Lower leg skin (tissue), 4 donors: ENCODE data around the gene MAP3K14. TPM values are rescaled to one million over a fixed set of nuclear protein-coding genes. Genes with fewer than 3 reads are reported as not detected.

Experiments
- DNase-seq, 2 donors: peaks; one replicate each; pipeline ENCODE4 v3.0.0-alpha.2; 2019; ENCODE audit warnings: low spot score in 2 of 2
- H3K4me3 ChIP-seq: fragments of 200-600 bp; sonication (generic); 2 replicates; pipeline ENCODE4 v1.5.1; 2017; ENCODE audit warnings: mild to moderate bottlenecking, low read depth; ENCODE audit not compliant: poor library complexity, severe bottlenecking
- POLR2A ChIP-seq, 2 donors: fragments of 450-650 bp; IDR thresholded peaks; one replicate each; pipeline ENCODE4 v1.6.1; 2016 to 2017; ENCODE audit warnings: antibody characterized with exemption in 2 of 2, mild to moderate bottlenecking in 1 of 2, moderate library complexity in 1 of 2
- WGBS, 2 donors: methylation state at CpG; one replicate each; pipeline ENCODE4 v1.1.5; 2018; 5-methylcytosine and 5-hydroxymethylcytosine counted together
- intact Hi-C: fragments of 100-400 bp; cut with DNase I; formaldehyde crosslinking; loops from one replicate; pipeline ENCODE4 v1.15.0; 2023; ENCODE audit warnings: low total_unique reads
- total RNA-seq, 4 donors: library from RNA; depleted of rRNA; stranded (reverse); fragments of >200 nt; gene quantifications; one replicate each; pipeline ENCODE4 v1.1.0, GENCODE V29; 2016
- TF ChIP-seq, protein P1 (sequence below), 3 donors: fragments of 450-650 bp; IDR thresholded peaks; one replicate each; pipeline ENCODE4 v1.5.1; 2016; ENCODE audit warnings: antibody characterized with exemption in 3 of 3, mild to moderate bottlenecking in 3 of 3, moderate library complexity in 2 of 3

MAP3K14 gene
- total RNA-seq, 4 donors from 2014 or later = 8.1 to 13.0 (median 11.0) TPM

DNA sequence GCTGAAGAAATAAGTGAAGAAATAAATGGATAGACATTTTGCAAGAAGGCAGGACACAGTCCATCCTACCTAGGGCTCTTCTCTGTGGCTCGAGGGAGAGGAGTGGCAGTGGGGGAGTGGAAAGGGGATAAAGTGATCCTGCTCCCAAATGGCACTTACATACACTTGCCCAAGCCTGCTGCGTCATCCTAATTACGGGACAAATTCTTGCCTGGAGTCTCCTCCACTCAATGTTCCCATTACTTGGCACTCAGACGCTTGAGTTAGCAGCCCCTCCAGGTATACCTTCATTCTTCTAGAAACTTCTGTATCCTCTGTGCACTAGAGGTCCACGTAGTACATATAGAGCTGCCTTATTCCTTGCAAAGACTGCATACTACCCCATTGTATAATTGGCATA is 15.7 kb upstream of the MAP3K14 start:
- intact Hi-C loops = no loop called here
- DNase-seq = no peak
- 88 to 92% methylated on average over 5 of the region's 5 CpGs for WGBS, 2 donors
- H3K4me3 ChIP-seq = no peak overlapping the region
- no peak for TF ChIP-seq POLR2A (IDR thresholded peaks at IDR 0.05)
- TF ChIP-seq, protein P1, sequence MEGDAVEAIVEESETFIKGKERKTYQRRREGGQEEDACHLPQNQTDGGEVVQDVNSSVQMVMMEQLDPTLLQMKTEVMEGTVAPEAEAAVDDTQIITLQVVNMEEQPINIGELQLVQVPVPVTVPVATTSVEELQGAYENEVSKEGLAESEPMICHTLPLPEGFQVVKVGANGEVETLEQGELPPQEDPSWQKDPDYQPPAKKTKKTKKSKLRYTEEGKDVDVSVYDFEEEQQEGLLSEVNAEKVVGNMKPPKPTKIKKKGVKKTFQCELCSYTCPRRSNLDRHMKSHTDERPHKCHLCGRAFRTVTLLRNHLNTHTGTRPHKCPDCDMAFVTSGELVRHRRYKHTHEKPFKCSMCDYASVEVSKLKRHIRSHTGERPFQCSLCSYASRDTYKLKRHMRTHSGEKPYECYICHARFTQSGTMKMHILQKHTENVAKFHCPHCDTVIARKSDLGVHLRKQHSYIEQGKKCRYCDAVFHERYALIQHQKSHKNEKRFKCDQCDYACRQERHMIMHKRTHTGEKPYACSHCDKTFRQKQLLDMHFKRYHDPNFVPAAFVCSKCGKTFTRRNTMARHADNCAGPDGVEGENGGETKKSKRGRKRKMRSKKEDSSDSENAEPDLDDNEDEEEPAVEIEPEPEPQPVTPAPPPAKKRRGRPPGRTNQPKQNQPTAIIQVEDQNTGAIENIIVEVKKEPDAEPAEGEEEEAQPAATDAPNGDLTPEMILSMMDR (IDR thresholded peaks at IDR 0.05) = no peak

DNA sequence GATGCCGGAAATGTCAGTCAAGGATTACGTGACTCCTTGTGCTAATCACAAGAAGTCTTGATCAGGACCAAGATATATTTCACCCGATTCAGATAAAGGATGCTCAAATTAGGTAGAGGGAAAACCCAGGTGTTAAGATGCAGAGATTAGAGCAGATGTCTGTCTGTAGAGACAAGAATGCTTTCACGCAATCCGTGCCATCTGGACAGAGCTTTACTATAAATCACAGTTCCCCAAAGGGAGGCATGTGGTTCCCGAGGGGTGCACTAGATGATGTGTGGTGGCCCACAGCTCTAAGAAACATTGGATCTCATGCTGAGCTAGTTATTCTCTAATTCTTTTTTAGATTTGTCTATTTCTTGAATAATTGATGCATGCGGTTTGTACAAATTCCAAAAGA is 9.8 kb upstream of the MAP3K14 start:
- peak in 1 of 2 donors; percentile 46 for DNase-seq
- intact Hi-C loops = no loop called here

DNA sequence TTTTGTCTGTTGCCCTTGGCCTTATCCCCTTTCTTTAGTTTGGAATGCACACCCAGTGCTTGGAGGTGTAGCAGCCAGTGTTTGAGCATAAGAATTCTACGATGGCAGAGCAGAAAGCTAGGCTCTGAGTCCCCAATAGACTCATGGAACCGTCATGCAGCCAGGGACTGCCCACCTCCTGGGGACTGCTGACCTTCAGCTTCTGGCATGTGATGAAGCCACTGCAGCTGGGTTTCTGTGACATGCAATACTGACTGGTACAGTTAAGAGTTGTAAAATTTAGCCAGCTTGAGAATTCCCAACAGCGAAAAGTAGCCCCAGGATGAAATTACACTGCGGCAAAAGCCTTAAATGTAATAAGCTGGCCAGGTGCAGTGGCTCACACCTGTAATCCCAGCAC is 9.0 kb upstream of the MAP3K14 start:
- intact Hi-C loops = no loop called here
- 78 to 87% methylated on average over 4 of the region's 4 CpGs for WGBS, 2 donors
- TF ChIP-seq POLR2A (IDR thresholded peaks at IDR 0.05) = no peak
- TF ChIP-seq, protein P1 (IDR thresholded peaks at IDR 0.05) = no peak
- H3K4me3 ChIP-seq = no peak overlapping the region
- peak in 1 of 2 donors; percentile 58 for DNase-seq

More for the DNA sequence above, 9.8 kb upstream of the MAP3K14 start:
- H3K4me3 ChIP-seq = no peak overlapping the region
- no peak for TF ChIP-seq POLR2A (IDR thresholded peaks at IDR 0.05)
- TF ChIP-seq, protein P1 (IDR thresholded peaks at IDR 0.05) = no peak
- 59 to 69% methylated on average over 7 of the region's 7 CpGs for WGBS, 2 donors

DNA sequence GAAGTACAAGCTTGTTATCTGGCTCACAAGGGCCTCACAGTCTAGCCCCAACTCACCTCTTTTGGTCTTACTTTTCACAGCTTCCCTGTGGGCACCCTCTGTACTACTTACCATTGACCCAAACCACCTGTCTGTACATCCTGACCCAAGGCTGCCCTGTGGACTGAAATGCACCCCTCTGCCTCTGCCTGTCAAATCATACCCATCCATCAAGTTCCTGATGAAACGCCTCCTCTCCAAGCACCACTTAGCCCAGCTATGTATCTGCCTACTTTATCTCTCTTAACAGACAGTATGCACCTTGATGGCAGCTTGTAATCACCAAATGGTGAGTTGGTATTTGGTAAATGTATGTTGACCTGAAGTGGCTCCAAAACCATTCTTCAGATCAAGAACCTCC is 7.5 kb upstream of the MAP3K14 start:
- TF ChIP-seq, protein P1 (IDR thresholded peaks at IDR 0.05) = no peak
- TF ChIP-seq POLR2A (IDR thresholded peaks at IDR 0.05) = no peak

DNA sequence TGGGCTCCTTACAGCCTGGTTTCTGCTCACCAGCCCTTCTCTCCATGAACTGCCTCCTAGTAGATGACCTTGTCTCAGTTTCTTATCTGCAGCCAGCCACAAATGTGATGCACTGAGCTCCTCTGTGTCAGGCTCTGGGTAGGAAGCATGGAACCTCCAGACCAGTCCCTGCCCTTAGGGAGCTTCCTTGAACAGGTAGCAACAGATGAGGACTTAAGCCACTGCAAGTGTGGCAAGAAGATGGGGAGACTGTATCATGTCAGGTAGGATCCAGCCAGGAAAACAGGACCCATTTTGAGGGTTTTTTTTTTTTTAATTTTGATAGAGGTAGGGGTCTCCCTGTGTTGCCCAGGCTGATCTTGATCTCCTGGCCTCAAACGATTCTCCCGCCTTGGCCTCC is 5.3 kb upstream of the MAP3K14 start:
- H3K4me3 ChIP-seq = no peak overlapping the region
- TF ChIP-seq, protein P1 (IDR thresholded peaks at IDR 0.05) = no peak
- no peak for TF ChIP-seq POLR2A (IDR thresholded peaks at IDR 0.05)
- 98 to 100% methylated on average over 2 of the region's 2 CpGs for WGBS, 2 donors
- DNase-seq = no peak
- intact Hi-C loops = no loop called here

More for the DNA sequence above, 7.5 kb upstream of the MAP3K14 start:
- intact Hi-C loops = no loop called here
- no peak overlapping the region for H3K4me3 ChIP-seq
- 89 to 100% methylated on average over 1 of the region's 1 CpG for whole genome bisulfite sequencing, 2 donors
- no peak for DNase-seq

DNA sequence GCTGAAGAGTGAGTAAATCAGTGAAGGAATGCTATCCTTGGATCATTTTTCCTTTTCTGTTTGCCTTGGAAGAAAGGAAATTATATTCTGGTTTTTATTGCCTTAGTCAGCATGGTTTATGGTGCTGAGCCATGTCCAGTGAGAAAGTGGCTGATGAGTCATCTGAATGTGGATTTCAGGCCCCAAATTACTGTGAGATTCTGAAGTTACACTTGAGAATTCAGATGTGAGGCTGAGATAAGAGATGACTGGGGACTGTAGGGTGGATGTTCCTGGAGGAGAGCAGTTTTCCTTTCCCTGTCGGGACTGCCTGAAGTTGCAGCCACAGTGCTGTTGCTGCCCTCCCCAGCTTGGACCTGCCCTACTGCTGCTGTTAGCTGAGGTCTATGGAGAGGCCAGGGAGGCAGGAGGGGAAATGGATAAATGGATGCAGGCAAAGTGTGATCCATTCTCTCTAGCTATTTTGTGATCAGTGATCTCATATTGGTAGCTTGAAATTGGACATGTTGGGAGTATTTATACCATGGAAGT is 4.2 kb upstream of the MAP3K14 start:
- intact Hi-C loops = no loop called here
- DNase-seq = no peak
- no peak overlapping the region for H3K4me3 ChIP-seq
- no peak for TF ChIP-seq POLR2A (IDR thresholded peaks at IDR 0.05)
- TF ChIP-seq, protein P1 (IDR thresholded peaks at IDR 0.05) = no peak
- 10 to 23% methylated on average over 1 of the region's 1 CpG for WGBS, 2 donors
